H1 (cell line): ENCODE data around the gene SLC25A45. TPM values are rescaled to one million over a fixed set of nuclear protein-coding genes. Genes with fewer than 3 reads are reported as not detected.

Source experiments
- CTCF ChIA-PET: fragments of 300-600 bp; sonication (Branson Sonifier 250); formaldehyde crosslinking; loops from one replicate; lab custom pipeline; 2021; ENCODE audit not compliant: partially characterized antibody; lab: Charles Lee
- POLR2A ChIA-PET: fragments of 300-600 bp; sonication (Branson Sonifier 250); formaldehyde crosslinking; loops from one replicate; lab custom pipeline; 2021; ENCODE audit warnings: inconsistent platforms; ENCODE audit not compliant: partially characterized antibody; lab: Charles Lee
- DNase-seq, 2 experiments: peaks; one replicate each; pipeline versions ENCODE4 v3.0.0 to v3.0.0-alpha.2; 2010 to 2022; ENCODE audit warnings: low spot score in 2 of 2, low read depth in 1 of 2, mixed read lengths in 1 of 2
- FAIRE-seq: peaks from 2 replicates; lab custom pipeline; 2011; peaks lifted over from hg19 to GRCh38; lab: Jason Lieb, UNC
- H2AFZ ChIP-seq: 2 replicates; pipeline ENCODE4 v1.8.1; 2012; ENCODE audit warnings: low read length, inconsistent platforms
- H2AK5ac ChIP-seq: 2 replicates; pipeline ENCODE4 v1.6.1; 2013; ENCODE audit warnings: low read depth, low read length
- H2BK120ac ChIP-seq: replicated peaks from 2 replicates; pipeline ENCODE3; 2013; ENCODE audit warnings: low read depth, low read length, inconsistent platforms
- H2BK12ac ChIP-seq: 2 replicates; pipeline ENCODE4 v1.6.1; 2013; ENCODE audit warnings: low read depth, low read length
- H2BK15ac ChIP-seq: 2 replicates; pipeline ENCODE4 v1.6.1; 2013; ENCODE audit warnings: low read length
- H2BK20ac ChIP-seq: 2 replicates; pipeline ENCODE4 v1.6.1; 2013; ENCODE audit warnings: low read length
- H2BK5ac ChIP-seq: 2 replicates; pipeline ENCODE4 v1.6.1; 2013; ENCODE audit warnings: low read depth, low read length
- H3K14ac ChIP-seq: 2 replicates; pipeline ENCODE4 v1.6.1; 2013; ENCODE audit warnings: inconsistent platforms; ENCODE audit not compliant: insufficient read length
- H3K18ac ChIP-seq: 2 replicates; pipeline ENCODE4 v1.6.1; 2013; ENCODE audit warnings: low read length; ENCODE audit errors: extremely low read depth
- H3K23ac ChIP-seq: 2 replicates; pipeline ENCODE4 v1.6.1; 2013; ENCODE audit warnings: inconsistent platforms; ENCODE audit not compliant: insufficient read length
- H3K23me2 ChIP-seq: 2 replicates; pipeline ENCODE4 v1.6.1; 2013; ENCODE audit warnings: low read depth, low read length
- H3K27ac ChIP-seq: 2 replicates; pipeline ENCODE4 v1.6.1; 2011; ENCODE audit warnings: low read depth, low read length, inconsistent platforms
- H3K27me3 ChIP-seq, 4 experiments: replicated peaks in 1 of 4; 1 replicate in 1 of 4; 2 replicates in 3 of 4; pipeline versions ENCODE4 v1.6.1 to v1.8.1; 2011 to 2013; ENCODE audit warnings: low read length in 3 of 4, mild to moderate bottlenecking in 3 of 4, inconsistent platforms in 2 of 4, mixed read lengths in 2 of 4, moderate library complexity in 1 of 4; ENCODE audit not compliant: control insufficient read depth in 3 of 4, insufficient read depth in 3 of 4; ENCODE audit errors: extremely low read depth in 1 of 4
- H3K36me3 ChIP-seq, 4 experiments: 2 replicates each; pipeline versions ENCODE4 v1.6.1 to v1.8.1; 2011 to 2013; ENCODE audit warnings: mild to moderate bottlenecking in 4 of 4, low read length in 3 of 4, moderate library complexity in 2 of 4, control low read depth in 1 of 4, inconsistent platforms in 1 of 4; ENCODE audit not compliant: insufficient read depth in 4 of 4, control insufficient read depth in 2 of 4
- H3K4ac ChIP-seq: replicated peaks from 2 replicates; pipeline ENCODE3; 2013; ENCODE audit warnings: low read length, low read depth, mixed read lengths, inconsistent platforms; ENCODE audit not compliant: insufficient read length
- H3K4me1 ChIP-seq, 4 experiments: replicated peaks in 1 of 4; 1 replicate in 1 of 4; 2 replicates in 3 of 4; pipeline versions ENCODE4 v1.6.1 to v1.8.1; 2011 to 2013; ENCODE audit warnings: low read length in 3 of 4, inconsistent platforms in 2 of 4, mixed read lengths in 1 of 4; ENCODE audit not compliant: insufficient read depth in 4 of 4, control insufficient read depth in 3 of 4
- H3K4me2 ChIP-seq, 2 experiments: 2 replicates each; pipeline versions ENCODE4 v1.6.1 to v1.8.1; 2011 to 2013; ENCODE audit warnings: low read depth in 2 of 2, low read length in 2 of 2, control low read depth in 1 of 2, inconsistent platforms in 1 of 2, mild to moderate bottlenecking in 1 of 2; ENCODE audit not compliant: insufficient read depth in 1 of 2
- H3K4me3 ChIP-seq, 4 experiments: fragments of 200-600, 300-600 bp in 1 of 4; sonication (generic), shearing (Covaris generic), sonication (Bioruptor Twin) in 1 of 4; 2 replicates each; pipeline versions ENCODE4 v1.5.1 to v1.8.1; 2011 to 2016; ENCODE audit warnings: low read length in 4 of 4, low read depth in 3 of 4, control low read depth in 2 of 4, inconsistent platforms in 2 of 4, mild to moderate bottlenecking in 2 of 4, mixed read lengths in 1 of 4, moderate library complexity in 1 of 4; ENCODE audit not compliant: insufficient read depth in 2 of 4; ENCODE audit errors: extremely low read depth in 1 of 4
- H3K56ac ChIP-seq: replicated peaks from 2 replicates; pipeline ENCODE3; 2013; ENCODE audit warnings: low read depth, mild to moderate bottlenecking, mixed read lengths, low read length, inconsistent platforms; ENCODE audit not compliant: insufficient read length
- H3K79me1 ChIP-seq: 2 replicates; pipeline ENCODE4 v1.6.1; 2013; ENCODE audit warnings: low read depth, low read length, control low read depth
- H3K79me2 ChIP-seq, 2 experiments: 2 replicates each; pipeline versions ENCODE4 v1.6.1 to v1.8.1; 2012 to 2013; ENCODE audit warnings: low read length in 2 of 2, mild to moderate bottlenecking in 2 of 2, inconsistent platforms in 1 of 2; ENCODE audit not compliant: insufficient read depth in 2 of 2, control insufficient read depth in 1 of 2
- H3K9ac ChIP-seq, 4 experiments: replicated peaks in 1 of 4; 1 replicate in 1 of 4; 2 replicates in 3 of 4; pipeline versions ENCODE4 v1.6.1 to v1.8.1; 2011 to 2013; ENCODE audit warnings: low read depth in 3 of 4, low read length in 3 of 4, control low read depth in 2 of 4, mild to moderate bottlenecking in 2 of 4, moderate library complexity in 2 of 4, inconsistent platforms in 1 of 4; ENCODE audit errors: extremely low read depth in 1 of 4
- H3K9me3 ChIP-seq, 2 experiments: 2 replicates each; pipeline versions ENCODE4 v1.6.1 to v1.8.1; 2012 to 2013; ENCODE audit warnings: mild to moderate bottlenecking in 2 of 2, moderate library complexity in 2 of 2, control low read depth in 1 of 2, inconsistent platforms in 1 of 2, low read depth in 1 of 2, low read length in 1 of 2, mixed read lengths in 1 of 2; ENCODE audit not compliant: insufficient read depth in 2 of 2
- H4K20me1 ChIP-seq, 2 experiments: replicated peaks in 1 of 2; 2 replicates each; pipeline versions ENCODE3 to v1.8.1; 2011 to 2013; ENCODE audit warnings: inconsistent platforms in 2 of 2, low read length in 2 of 2, mild to moderate bottlenecking in 1 of 2; ENCODE audit not compliant: insufficient read depth in 2 of 2, control insufficient read depth in 1 of 2
- H4K5ac ChIP-seq: 2 replicates; pipeline ENCODE4 v1.6.1; 2013; ENCODE audit warnings: low read length, low read depth, mixed read lengths, inconsistent platforms; ENCODE audit not compliant: insufficient read length
- H4K8ac ChIP-seq: 2 replicates; pipeline ENCODE4 v1.8.0; 2013; ENCODE audit warnings: mild to moderate bottlenecking, moderate library complexity, low read length, inconsistent platforms; ENCODE audit not compliant: insufficient read depth; ENCODE audit errors: extremely low read depth
- H4K91ac ChIP-seq: replicated peaks from 2 replicates; pipeline ENCODE3; 2013; ENCODE audit warnings: low read length, mixed read lengths, inconsistent platforms; ENCODE audit not compliant: insufficient read length
- JUN ChIP-seq: IDR thresholded peaks from 2 replicates; pipeline ENCODE4 v1.6.1; 2011; ENCODE audit warnings: low read depth, mild to moderate bottlenecking, improper control_type of control experiment, low read length
- KDM1A ChIP-seq: fragments of 200-600, 300-600 bp; sonication (generic); IDR thresholded peaks from 2 replicates; pipeline ENCODE4 v1.7.1; 2016; ENCODE audit warnings: mild to moderate bottlenecking, low read length, borderline replicate concordance
- NRF1 ChIP-seq: IDR thresholded peaks from 2 replicates; pipeline ENCODE4 v1.6.1; 2011; ENCODE audit warnings: mild to moderate bottlenecking, low read depth, low read length, improper control_type of control experiment
- WGBS, 2 experiments: shearing (Covaris generic) in 1 of 2; methylation state at CpG; one replicate each; pipeline versions ENCODE4 v1.1.6 to v1.1.7; 2013 to 2015; ENCODE audit warnings: low lambda C conversion rate in 2 of 2, mixed read lengths in 2 of 2, inconsistent platforms in 1 of 2, low coverage in 1 of 2, missing lambda C conversion rate in 1 of 2; ENCODE audit not compliant: insufficient replicate concordance in 2 of 2, insufficient coverage in 1 of 2, insufficient read length in 1 of 2; ENCODE audit errors: extremely low coverage in 1 of 2, missing lambda C conversion rate in 1 of 2; 5-methylcytosine and 5-hydroxymethylcytosine counted together
- polyA plus RNA-seq, 7 experiments: library from polyadenylated mRNA; depleted of rRNA in 3 of 7; stranded (reverse) in 5 of 7; unstranded in 2 of 7; fragments of >200 nt in 5 of 7; fragments of 200-250 nt in 2 of 7; gene quantifications; 1 replicate in 5 of 7; 2 replicates in 1 of 7; 4 replicates in 1 of 7; pipeline versions ENCODE4 v1.2.1 to v1.2.3, GENCODE V29; 2011 to 2013; ENCODE audit warnings: missing spikeins in 2 of 7, mixed read lengths in 2 of 7
- total RNA-seq: library from RNA; stranded (reverse); fragmentation: NEBNext Ultra II Directional; extraction: Animal tissue kit (Norgen Biotek cat#: 25700); gene quantifications from 2 replicates; pipeline ENCODE4 v1.2.1, GENCODE V29; 2021
- TF ChIP-seq, protein P1 (sequence below), 3 experiments: IDR thresholded peaks; 1 replicate in 2 of 3; 2 replicates in 1 of 3; pipeline versions ENCODE4 v1.5.1 to v1.6.1; 2011; ENCODE audit warnings: low read length in 3 of 3, mild to moderate bottlenecking in 3 of 3, inconsistent platforms in 2 of 3, low read depth in 1 of 3, moderate library complexity in 1 of 3; ENCODE audit not compliant: insufficient read depth in 1 of 3; ENCODE audit errors: control extremely low read depth in 1 of 3

The SLC25A45 gene
- total and polyA plus RNA-seq, 2 of the 8 experiments (the other 6 are each of a cell fraction or from before 2014, with no cell fraction given): 0.54 to 0.59 TPM

DNA sequence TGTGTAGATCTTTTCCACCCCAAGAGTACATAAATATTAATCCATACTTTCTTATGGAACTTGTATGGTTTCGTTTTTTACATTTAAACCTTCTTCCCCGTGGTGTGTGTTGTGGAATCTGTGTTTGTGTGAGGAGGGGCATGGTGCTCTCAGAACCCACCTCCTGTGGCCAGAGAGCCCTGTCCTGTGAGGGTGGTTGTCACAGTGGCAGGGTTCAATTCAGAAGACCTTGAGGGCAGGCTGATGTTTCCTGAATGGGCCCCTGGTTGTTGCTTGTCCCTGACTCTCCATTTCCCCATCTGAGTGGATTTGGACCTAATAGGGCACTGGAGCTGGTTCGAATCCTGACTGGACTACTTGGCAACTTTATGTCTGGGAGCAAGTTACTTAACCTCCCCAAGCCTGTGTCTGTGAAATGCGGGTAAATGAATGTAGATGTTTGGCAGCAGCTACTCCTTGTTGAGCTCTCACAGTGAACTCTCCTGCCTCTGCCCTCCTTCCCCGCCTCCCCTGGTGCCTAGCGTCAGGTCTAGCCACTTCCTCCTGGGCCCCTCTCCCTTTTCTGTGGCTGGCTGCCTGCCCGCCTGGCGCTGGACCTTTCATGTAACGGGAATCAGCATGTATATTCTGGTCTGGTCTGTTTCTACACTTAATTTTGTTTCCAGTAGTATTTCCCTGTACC, 47.4 kb upstream of the SLC25A45 start:
- H3K9ac ChIP-seq: no peak overlapping the region
- H3K56ac ChIP-seq: no peak overlapping the region
- H3K9me3 ChIP-seq: no peaks in the 10 kb centered on the region
- no peak overlapping the region for H2BK15ac ChIP-seq
- H2BK12ac ChIP-seq: no peak overlapping the region
- H3K4me2 ChIP-seq: peak overlapping the region in 1 of 2 experiments; percentile 3; a peak in 1 of 4 replicates
- peaks cover 0 to 15% of the 10 kb centered on the region in 2 experiments for H4K20me1 ChIP-seq
- H4K91ac ChIP-seq: no peak overlapping the region
- TF ChIP-seq NRF1 (no peak), KDM1A (no peak), JUN (no peak)
- TF ChIP-seq, protein P1, sequence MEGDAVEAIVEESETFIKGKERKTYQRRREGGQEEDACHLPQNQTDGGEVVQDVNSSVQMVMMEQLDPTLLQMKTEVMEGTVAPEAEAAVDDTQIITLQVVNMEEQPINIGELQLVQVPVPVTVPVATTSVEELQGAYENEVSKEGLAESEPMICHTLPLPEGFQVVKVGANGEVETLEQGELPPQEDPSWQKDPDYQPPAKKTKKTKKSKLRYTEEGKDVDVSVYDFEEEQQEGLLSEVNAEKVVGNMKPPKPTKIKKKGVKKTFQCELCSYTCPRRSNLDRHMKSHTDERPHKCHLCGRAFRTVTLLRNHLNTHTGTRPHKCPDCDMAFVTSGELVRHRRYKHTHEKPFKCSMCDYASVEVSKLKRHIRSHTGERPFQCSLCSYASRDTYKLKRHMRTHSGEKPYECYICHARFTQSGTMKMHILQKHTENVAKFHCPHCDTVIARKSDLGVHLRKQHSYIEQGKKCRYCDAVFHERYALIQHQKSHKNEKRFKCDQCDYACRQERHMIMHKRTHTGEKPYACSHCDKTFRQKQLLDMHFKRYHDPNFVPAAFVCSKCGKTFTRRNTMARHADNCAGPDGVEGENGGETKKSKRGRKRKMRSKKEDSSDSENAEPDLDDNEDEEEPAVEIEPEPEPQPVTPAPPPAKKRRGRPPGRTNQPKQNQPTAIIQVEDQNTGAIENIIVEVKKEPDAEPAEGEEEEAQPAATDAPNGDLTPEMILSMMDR (IDR thresholded peaks at IDR 0.05; ENCODE audit: control extremely low read depth in 1 of 3, insufficient read depth in 1 of 3, low read depth in 1 of 3, low read length in 3 of 3): 0 out of 4 replicates have a peak, but pooled peaks of 1 of the 3 experiments have one; percentile 3
- TF ChIP-seq, all 59 proteins: peak for 1
- FAIRE-seq (no peak), DNase-seq (no peak)
- no peak overlapping the region for H4K8ac ChIP-seq
- H4K5ac ChIP-seq: no peak overlapping the region
- H2AK5ac ChIP-seq: no peak overlapping the region
- no peak overlapping the region; the same call in 1 of the 2 replicates for H3K18ac ChIP-seq
- no peaks in the 10 kb centered on the region for H3K36me3 ChIP-seq
- peaks cover 4 to 26% (median 7%) of the 10 kb centered on the region in 4 experiments for H3K4me1 ChIP-seq
- H3K79me1 ChIP-seq: peaks cover 9% of the 10 kb centered on the region; the same call in 1 of the 2 replicates
- H3K23ac ChIP-seq: no peak overlapping the region
- no peak overlapping the region for H3K4ac ChIP-seq
- H2BK120ac ChIP-seq: no peak overlapping the region
- ChIA-PET CTCF (interaction anchor here (0.8 to 2.5 kb wide), 6 partner anchors 9 to 155 kb away, joined by 3 to 16 read pairs (median 3); no protein-coding TSS in a partner anchor), POLR2A (interaction anchor here (0.8 to 20.8 kb wide), 6 partner anchors 12 to 75 kb away, joined by 3 to 826 read pairs (median 4); partner anchors contain the start of gene MALAT1)
- no peak overlapping the region for H3K4me3 ChIP-seq
- no peak overlapping the region for H3K27ac ChIP-seq
- peaks cover 0 to 17% of the 10 kb centered on the region in 2 experiments; a peak in 3 of 4 replicates for H3K79me2 ChIP-seq
- no peaks in the 10 kb centered on the region for H3K27me3 ChIP-seq
- 60% methylated on average over 9 of the region's 9 CpGs; no CpG with 5 or more reads in 1 of the 2 experiments for WGBS, 2 experiments
- H2AFZ ChIP-seq: no peak overlapping the region
- H2BK20ac ChIP-seq: no peak overlapping the region
- peak overlapping the region; percentile 3; the same call in 1 of the 2 replicates for H2BK5ac ChIP-seq
- peaks cover 2% of the 10 kb centered on the region; the same call in 1 of the 2 replicates for H3K23me2 ChIP-seq
- H3K14ac ChIP-seq: no peak overlapping the region
